Measurements from ENCODE around the gene GPC6.

Gene GPC6

GRCh38 chr13:93991569-93991968 is 765.0 kb downstream of the GPC6 start:
- in situ Hi-C loops (cut with HindIII; ENCODE audit: low sequenced_read_pairs) = no loop called here
- no peak overlapping the region for H3K4me3 ChIP-seq (ENCODE audit: low read depth, low read length)
- DNase-seq (ENCODE audit: low read depth, low spot score) = no peak
- TF ChIP-seq CTCF (IDR thresholded peaks at IDR 0.05; ENCODE audit: low read depth, low read length) = no peak

- H3K4me3 ChIP-seq (ENCODE audit: low read depth, low read length) = no peak overlapping the region
- in situ Hi-C loops (cut with HindIII; ENCODE audit: low sequenced_read_pairs) = no loop called here
- DNase-seq (ENCODE audit: low read depth, low spot score) = peak; percentile 83
- no peak for TF ChIP-seq CTCF (IDR thresholded peaks at IDR 0.05; ENCODE audit: low read depth, low read length)
Measured at GRCh38 chr13:93996481-93996880, 769.9 kb downstream of the GPC6 start.

- in situ Hi-C loops (cut with HindIII; ENCODE audit: low sequenced_read_pairs) = no loop called here
- no peak for TF ChIP-seq CTCF (IDR thresholded peaks at IDR 0.05; ENCODE audit: low read depth, low read length)
- no peak for DNase-seq (ENCODE audit: low read depth, low spot score)
- H3K4me3 ChIP-seq (ENCODE audit: low read depth, low read length) = no peak overlapping the region
Measured at GRCh38 chr13:94006296-94006695, 779.7 kb downstream of the GPC6 start.

GRCh38 chr13:94007072-94007471 is 780.5 kb downstream of the GPC6 start:
- TF ChIP-seq CTCF (IDR thresholded peaks at IDR 0.05; ENCODE audit: low read depth, low read length) = no peak
- in situ Hi-C loops (cut with HindIII; ENCODE audit: low sequenced_read_pairs) = no loop called here
- no peak for DNase-seq (ENCODE audit: low read depth, low spot score)
- H3K4me3 ChIP-seq (ENCODE audit: low read depth, low read length) = no peak overlapping the region

- no peak overlapping the region for H3K4me3 ChIP-seq (ENCODE audit: low read depth, low read length)
- DNase-seq (ENCODE audit: low read depth, low spot score) = peak; percentile 28
- TF ChIP-seq CTCF (IDR thresholded peaks at IDR 0.05; ENCODE audit: low read depth, low read length) = no peak
- in situ Hi-C loops (cut with HindIII; ENCODE audit: low sequenced_read_pairs) = no loop called here
Measured at GRCh38 chr13:94009701-94010100, 783.1 kb downstream of the GPC6 start.

GRCh38 chr13:94014461-94014860 is 787.9 kb downstream of the GPC6 start:
- TF ChIP-seq CTCF (IDR thresholded peaks at IDR 0.05; ENCODE audit: low read depth, low read length) = no peak
- H3K4me3 ChIP-seq (ENCODE audit: low read depth, low read length) = no peak overlapping the region
- in situ Hi-C loops (cut with HindIII; ENCODE audit: low sequenced_read_pairs) = no loop called here
- no peak for DNase-seq (ENCODE audit: low read depth, low spot score)

GRCh38 chr13:94020426-94020825 is 793.8 kb downstream of the GPC6 start:
- H3K4me3 ChIP-seq (ENCODE audit: low read depth, low read length) = no peak overlapping the region
- in situ Hi-C loops (cut with HindIII; ENCODE audit: low sequenced_read_pairs) = no loop called here
- DNase-seq (ENCODE audit: low read depth, low spot score) = no peak
- no peak for TF ChIP-seq CTCF (IDR thresholded peaks at IDR 0.05; ENCODE audit: low read depth, low read length)
